Embryonic facial prominence (tissue), 1 donor: ENCODE data around the gene ABHD17A.

Source experiments
- DNase-seq: peaks from one replicate; pipeline ENCODE4 v3.0.0-alpha.2; 2016; ENCODE audit errors: extremely low spot score

The ABHD17A gene

DNA sequence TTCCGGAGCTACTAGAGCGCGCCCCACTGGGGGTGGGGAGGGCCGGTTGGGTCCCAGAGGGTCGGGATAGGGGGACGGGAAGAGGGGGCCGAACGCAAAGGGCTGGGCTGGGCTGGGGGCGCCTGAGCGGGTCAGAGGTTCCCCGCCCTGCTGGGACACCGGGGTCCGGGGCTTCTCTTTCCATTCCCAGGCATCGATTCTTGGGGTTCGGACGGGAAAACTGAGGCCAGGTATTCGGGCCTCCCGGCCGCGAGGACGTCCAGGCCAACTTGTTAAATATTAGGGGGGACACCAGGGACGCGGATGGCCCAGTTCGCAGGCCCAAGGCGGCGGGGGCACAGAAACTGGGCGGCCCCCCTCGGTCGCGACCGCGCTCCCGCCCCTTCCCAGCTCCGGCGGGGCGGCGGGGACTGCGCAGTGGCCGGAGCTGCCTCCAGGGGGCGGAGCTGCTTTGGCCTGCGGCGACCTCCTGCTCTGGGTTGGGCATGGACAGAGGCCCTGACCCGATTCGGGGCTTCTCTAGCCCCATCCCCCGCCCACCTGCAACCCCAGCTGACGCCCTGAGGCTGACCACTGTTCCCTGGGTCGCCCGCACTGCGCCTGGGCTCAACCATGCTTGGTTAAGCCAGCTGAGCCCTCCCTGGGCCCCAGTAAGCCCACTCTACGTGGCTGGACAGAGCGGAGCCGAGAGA is 20.7 kb downstream of the ABHD17A start:
- no peak for DNase-seq

DNA sequence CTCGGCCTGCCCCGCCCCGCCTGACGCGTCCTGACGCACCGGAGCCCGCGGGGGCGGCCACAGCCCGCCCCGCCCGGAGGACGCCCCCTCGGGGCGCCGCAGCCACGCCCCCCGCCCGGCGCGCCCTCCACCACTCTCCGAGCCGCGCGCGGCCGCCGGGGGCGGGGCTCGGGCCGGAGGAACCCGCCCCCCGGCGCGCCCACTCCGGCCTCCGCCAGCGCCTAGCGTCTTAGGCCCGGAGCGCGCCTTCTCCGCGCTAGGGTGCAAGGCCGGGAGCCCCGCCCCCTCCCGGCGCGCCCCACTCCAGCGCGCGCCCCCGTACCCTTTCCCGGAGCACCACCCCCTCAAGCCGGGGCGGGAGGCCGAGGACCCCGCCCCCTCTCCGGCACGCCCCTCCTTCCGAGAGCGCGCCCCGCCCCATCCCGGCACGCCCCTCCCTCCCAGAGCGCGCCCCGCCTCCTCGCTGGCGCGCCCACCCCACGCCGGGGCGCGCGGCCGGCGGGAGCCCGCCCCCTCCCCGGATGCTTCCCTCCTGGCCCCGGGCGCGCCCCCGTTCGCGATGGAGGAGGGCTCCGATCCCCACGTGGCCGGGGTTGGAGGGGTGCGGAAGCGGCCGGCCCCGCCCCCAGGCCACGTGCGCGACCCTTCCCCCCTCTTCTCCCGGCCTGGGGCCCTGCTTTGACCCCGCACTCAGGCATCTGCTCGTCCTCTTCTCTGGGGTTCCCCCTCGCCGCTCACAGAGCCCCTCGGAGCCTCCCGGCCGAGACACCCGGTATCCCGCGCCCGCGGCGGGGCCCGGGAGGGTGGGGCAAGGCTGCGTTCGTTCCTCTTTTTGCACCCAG is 21.4 kb downstream of the ABHD17A start:
- peak; percentile 87 for DNase-seq

DNA sequence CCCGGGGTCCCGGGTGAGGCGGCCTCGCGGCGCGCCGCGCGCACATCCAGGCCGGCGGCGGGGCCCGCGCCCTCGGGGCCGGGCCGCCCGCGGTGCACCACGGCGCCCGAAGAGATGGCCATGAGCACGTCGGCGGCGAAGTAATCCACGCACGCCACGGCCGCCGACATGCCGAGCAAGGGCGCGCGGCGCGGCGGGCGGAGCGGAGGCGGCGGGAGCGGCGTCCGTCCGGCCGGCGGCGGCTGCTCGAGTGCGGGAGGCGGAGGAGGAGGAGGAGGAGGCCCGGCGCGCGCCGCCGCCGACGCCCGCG is 22.0 kb downstream of the ABHD17A start, which contains the start of gene KLF16:
Gene KLF16 (minus strand): TSS at position 252 of the 310 bp plus-strand sequence. CDS start 82 bp downstream, at position 170.
- DNase-seq, result no peak

DNA sequence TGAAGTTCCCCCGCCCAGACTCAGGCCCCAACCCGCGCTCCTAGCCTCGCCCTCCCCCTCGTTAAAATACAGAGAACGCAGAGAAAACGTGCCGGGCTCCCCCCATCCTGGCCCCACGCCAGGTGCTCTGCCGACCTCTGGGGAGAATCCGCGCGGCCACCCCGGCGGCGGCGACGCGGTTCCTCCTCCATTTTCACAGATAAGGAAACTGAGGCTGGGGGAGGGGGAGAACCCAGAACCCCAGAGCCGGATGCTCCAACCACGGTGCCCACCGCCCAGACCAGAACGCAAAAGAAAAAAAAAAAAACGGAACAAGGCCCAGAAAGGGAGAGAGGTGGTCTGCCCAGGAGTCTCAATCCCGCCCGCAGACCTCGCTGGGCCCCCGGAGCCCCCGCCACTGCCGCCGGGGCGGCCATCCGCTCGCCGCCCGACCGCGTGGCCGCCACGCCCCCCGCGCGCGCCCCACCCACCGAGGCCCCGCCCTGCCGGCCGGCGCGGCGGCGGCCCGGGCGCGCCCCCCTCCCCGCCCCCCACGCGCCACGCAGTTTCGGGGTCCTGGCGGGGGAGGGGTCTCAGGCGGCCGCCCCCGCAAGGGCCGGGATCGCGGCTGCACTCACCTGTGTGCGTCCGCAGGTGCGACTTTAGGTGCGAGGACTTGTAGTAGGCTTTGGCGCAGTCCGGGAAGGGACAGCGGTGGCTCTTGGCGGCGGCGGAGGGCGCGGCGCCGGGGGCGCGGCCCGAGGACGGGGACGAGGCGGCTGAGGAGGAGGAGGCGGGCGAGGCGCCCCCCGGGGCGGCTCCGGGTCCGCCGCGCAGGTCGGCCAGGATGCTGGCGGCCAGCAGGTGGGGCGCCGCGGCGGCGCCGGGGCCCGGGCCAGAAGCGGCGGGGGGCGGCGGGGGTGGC is 22.6 kb downstream of the ABHD17A start:
- no peak for DNase-seq

DNA sequence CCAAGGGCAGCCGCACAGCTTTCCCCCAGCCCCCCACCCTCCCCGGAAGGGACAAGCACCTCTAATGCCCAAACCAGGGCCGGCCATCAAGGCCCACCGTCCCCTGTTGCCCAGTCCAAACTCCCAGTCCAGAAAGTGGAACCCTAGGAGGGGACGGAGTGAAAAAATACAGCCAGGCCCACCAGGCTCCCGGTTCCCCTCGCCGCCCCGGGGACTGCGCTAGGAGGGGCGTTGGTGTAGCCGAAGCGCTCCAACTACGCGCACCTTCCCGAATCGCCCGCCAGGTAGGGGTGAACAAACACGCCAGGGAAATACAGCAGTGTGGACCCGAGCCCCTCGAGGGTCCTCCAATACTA is 23.2 kb downstream of the ABHD17A start:
- DNase-seq, result no peak

DNA sequence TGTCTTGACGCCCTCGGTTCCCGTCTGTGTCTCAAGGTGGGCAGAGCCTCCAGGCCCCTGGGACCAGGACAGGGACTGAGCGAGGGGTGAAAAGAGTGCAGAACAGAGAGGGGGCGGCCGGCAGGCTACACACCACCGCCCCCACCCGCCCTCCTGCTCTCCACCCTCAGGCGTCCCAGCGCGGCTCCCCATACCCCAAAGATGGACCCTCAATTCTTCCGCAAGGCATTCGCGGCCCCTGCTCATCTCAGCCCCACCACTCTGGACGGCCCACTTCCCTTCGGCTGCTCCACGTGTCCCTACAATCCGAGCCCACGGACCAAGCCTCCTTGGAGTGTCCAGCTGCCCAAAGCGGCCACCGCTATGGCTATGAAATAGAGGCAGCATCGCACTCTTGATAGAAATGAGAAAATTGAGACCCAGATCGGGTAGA is 23.7 kb downstream of the ABHD17A start:
- no peak for DNase-seq

DNA sequence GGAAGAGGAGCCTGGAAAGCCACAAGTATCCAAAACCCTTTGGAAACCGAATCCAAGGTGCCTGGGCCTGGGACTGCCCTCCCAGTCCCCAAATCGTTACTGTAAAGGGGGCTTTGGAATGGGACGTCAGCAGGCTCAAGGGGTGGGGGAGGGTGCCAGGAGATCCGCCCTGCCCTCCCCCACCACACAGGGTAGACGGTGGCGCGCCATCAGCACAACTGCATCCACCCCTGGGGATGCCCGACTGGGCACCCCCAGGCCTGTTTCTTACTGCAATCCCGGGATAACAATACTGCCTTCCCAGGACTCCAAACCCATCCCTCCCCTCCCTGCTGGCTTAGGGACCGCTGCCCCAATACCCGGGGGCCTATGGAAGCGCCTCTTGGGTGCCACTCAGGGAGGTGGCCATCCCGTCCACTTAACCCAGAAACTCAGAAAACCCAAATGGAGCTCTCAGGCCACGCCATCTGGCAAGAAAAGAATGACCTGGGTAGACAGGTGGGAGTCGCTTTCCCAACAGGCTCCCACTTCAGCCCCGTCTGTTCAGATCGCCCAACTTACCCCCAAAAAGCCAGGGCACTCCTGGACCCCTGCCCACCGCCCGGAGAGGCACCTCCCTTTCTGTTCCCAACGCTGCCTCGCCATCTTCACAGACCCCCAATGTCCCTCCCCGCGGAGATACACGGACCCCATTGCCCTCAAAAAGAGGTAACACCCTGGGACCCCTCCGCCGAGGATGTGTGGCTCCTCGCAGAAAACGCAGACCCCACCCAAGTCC is 24.3 kb downstream of the ABHD17A start:
- no peak for DNase-seq

DNA sequence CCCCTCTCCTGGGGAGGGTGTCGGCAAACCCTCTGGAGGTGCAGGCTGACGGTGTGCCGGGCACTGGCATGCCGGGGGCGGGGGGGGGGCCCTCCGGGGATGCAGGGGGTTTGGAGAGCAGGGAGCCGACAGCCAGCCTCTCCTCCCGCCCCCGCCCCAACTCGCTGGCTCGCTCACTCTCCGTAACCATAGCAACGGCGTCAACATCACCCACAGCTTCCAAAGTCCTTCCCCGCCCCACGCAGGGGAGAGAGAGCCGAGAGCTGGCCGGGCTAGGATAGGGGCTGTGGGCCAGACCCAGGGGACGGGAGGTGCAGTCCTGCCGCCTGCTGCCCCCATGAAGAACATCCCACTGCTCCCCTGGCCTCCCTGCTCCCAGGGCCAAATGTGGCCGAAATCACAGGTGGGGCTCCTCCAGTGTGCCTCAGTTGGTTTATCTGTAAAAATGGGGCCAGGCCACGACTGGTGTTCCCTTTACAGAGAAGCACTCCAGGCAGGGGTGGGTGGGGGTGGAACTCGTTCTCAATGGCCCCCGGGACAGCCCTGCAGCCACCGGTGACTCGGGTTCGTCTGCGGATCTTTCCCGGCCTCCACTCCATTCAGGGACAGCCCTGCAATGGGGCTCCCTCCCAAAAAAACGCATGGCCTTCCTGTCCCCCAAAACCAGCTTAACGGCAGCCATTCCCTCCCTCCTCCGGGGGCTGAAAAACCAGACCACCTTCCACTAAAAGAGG is 25.1 kb downstream of the ABHD17A start:
- DNase-seq, result peak; percentile 75

DNA sequence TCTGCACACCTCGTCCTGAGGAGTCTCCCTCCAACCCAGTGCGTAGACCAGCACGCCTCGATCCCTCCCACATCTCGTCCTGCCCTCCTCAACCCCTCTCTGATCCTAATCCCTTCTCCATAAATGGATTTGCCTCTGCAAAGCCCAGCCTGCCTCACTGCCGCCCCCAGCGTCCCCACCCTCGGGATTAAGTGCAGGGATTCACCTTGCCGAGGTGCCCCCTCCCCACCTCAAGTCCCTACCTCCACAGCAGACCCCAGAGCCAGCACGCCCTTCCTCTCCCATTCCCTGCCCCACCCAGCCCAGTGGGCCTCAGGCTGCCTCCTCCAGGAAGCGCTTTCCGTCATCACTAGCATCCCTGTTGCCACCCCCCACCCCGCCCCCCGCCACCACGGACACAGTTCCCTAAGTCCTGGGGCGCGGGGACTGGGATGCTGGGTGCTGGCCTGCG is 25.9 kb downstream of the ABHD17A start:
- DNase-seq, result no peak

DNA sequence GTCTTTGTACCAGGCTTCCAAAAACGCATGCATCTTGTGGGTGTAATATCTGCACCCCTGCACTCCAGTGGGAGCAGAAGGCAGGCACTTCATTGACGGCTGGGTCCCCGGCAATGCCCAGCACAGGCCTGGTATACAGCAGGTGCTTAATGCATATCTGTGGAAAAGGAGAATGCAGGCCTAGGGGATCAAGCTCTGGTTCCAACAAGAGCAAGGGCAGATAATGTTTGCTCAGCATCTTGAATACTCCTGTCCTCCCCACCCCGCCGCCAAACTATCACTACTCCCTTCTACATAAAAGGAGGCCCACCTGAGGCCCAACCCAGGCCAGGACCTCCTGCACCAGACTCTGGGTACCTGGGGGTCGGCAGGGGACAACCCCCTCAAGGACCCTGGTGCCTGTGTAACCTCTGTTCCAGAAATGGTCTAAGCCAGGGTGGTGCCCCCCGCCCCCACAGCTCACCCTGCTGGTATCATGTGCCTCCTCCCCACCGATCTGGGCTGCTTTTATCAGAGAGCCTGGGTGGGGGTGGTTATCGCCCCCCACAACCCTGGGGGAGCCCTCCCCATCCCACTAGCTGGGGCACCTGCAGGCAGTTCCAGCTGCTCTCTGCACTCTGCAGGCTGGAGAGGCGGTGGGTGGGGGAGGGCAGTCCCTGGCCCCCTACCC is 26.7 kb downstream of the ABHD17A start:
- DNase-seq, result no peak

DNA sequence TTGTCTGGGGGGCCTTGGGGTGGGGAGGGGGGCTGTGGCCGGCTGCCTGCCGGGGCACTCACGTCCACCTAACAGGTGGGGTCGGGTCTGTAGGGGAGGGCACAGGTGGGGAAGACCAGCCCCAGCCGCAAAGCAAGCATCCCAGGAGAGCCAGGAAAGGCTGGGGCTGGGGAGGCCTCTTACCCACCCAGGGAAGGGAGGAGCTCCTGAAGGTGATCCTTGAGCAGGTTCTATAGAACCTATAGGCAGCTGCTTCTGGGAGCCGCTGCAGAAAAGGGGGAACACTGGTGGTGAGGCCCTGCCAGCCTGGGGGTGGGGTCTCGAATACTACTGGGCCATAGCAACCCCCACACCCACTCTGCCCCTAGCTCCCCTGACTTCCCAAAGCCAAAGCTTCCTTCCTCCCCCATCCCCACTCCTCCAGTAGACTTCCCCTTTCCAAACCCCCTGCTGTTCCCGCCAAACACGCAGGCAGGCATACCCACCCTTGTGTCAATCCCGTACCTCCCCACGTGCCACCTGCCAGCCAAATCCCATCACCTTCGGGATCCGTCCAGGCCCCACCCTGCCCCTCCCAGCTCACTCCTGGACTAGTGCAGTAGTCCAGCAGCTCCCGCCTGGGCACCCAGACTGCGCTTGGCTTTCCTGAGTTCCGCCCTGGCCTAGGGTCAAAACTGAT is 27.5 kb downstream of the ABHD17A start:
- no peak for DNase-seq

DNA sequence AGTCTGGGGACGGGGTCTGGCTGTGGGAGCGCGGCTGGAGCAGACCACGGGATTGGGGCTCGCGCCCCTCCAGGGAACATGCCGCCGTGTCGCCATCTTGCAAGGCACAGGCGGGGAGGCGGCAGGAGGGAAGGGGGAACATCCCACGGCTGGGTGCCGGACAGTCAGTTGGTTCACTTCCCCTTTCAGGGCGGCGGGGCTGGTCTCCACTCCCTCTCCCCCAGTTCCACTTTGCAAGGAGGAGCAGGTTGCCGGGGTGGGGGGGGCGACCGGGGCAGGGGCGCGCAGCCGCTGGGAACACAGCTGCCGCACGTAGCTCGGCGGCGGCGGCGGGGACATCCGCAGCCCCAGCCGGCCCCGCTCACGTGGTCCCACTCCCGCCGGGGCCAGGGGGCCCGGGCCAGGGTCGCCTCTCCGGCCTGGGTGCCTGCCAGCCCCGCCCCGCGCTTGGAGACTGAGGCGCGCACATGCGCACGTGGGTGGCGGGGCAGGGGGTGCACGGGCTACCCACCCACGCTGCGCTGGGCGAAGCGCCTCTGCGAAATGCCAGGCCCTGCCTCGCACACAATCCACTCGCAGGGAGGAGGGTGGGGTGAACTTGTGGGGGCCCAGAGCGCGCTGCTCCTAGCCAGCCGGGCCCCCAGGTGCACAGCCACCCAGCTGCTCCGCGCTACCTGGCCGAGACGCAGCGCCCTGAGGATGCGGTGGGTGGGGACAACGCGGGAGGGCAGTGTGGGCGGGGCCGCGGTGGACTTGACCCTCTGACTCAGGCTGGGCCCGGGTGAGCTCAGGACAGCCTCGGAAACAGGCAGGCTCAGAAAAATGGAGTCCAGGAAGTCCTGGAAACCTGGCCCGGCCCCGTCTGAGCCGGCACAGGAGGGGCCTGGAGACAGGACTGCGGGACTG is 28.3 kb downstream of the ABHD17A start:
- no peak for DNase-seq

DNA sequence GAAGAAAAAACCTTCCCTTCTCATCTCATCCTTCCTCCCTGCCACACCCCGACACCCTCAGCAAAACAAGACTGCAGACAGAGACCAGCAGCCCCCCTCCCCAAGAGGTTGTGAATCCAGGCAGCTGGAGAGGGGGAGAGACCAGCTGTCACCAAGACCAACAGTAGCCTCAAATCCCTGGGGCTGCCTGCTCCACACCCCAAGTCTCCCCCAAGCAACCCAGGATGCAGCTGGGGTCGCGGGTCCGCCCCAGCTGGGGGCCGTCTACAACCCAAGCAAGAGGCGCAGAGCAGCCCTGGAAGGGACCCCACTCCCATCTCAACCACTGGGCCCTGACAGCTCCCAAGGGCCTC is 29.0 kb downstream of the ABHD17A start:
- no peak for DNase-seq

DNA sequence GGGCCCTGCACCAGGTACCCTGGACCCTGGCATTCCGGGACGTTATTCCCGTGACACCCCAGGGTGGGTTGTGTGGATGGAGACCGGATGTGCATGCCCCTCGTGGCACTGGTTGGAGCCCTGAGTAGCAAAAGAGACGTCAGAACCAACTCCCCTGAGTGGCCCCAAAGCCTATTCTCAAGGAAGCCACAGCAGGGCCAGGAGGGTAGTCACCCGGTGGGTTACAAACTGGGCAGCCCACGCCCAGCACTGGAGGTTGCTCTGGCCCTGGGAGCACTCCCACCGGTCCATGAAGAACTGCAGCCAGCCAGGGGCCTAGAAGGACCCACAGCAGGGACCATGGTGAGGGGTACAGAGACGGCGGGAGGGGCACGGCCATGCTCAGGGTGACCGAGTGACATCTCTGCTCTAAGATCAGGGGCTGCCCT is 29.5 kb downstream of the ABHD17A start:
- DNase-seq, result no peak

DNA sequence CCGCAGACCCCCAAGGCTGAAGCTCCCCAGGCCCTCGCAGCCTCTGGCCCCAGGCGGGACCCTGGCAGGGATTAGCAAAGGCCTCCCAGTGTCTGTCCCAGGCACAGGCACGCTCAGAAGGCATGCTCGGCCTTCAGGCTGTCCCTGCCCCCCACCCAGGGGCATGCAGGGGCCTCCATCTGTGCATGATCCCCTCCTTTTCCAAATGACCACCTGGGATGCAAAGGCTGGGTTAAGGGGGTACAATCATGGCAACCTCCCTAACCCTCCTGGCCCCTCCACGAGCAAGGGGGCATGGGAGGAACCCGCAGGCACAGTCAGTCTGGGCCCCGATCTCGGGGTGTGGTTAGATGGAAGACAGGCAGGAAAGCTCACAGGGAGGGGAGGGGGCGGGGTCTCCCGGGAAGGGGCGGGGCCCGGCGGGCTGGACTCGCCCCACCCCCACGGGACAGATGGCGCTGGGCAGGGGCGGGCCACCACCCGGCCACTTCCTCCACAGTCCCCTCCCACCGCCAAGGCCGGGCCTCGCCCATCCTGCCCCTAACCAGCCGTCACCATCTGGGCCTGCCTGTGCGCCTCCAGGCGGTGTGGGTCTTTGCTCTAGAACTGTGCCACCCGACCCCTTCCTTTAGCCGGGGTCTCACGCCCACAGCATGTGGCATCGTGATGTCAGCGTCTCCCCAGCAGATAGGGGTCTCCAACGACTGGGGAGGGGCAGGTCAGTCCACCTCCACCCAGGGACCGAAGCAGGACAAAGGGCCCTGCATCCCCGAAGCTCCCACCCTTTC is 30.1 kb downstream of the ABHD17A start:
- no peak for DNase-seq

DNA sequence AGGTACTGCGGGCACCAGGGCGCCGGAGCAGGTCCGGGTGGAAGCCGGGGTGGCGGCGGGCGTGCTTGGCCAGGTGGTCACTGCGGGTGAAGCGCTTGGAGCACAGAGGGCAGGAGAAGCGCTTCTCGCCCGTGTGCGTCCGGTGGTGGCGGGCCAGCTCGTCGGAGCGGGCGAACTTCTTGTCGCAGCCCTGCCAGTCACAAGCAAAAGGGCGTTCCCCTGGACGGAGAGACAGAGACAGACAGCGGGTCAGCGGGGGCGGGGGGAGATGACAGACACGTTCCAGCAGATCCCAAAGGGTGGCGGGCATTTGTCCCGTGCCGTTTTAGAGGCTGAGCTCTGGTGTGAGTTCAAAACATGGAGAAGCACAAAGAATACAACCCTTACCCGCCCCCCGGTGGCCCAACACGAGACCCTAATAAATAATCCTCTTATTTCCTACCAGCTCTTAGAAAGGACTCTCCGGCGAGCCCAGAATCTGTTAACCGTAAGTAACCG is 30.7 kb downstream of the ABHD17A start:
- no peak for DNase-seq

DNA sequence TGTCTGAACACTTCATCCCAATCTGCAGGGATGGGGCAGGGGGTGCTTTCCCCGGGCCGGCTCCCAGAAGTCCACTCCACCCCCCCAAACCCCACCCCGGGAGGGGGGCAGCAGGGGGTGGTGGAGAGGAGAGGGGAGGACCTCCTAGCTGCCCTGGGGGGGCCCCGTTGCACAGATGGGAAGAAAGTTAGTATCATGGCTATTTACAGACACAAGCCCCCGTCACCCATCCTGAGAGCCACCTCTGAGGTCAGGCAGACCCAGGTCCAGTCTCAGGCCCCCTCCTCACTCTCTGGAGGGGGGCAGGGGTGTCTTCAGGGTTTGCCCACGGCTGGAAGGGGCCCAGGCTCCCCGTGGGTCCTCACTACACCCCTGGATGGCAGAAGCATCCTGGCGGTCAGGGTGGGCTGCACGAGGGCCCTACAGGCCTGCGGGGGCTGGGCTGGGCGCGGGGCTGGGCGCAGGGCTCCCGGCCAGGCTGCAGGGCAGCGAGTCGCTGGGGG is 31.2 kb downstream of the ABHD17A start:
- no peak for DNase-seq
